HG03175 (cell line): Measurements from ENCODE around the gene TMCO2.

Source experiments
- ATAC-seq: cut with Tn5 transposase; IDR thresholded peaks from one replicate; pipeline ENCODE4 v1.9.1; 2021; ENCODE audit warnings: mild to moderate bottlenecking, moderate library complexity; ENCODE audit not compliant: unreplicated experiment

The TMCO2 gene

DNA sequence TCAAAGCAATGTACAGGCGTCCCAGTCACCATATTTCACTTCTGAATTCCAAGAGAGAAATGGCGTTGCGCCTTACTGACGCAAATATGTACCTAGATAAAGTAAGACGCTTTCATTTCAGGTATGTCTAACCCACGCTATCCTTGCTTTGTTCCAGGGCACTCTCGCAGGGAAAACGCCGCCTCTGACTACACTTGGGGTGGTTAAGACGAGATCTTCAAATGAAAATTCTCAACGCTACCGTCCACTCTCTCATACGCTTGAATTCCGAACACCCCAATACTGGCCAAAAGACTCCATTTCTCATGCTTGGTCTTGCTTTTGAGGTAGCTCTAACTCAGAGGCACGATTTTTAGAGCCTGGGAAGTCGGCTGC lies 9.6 kb downstream of the TMCO2 start:
- no peak for ATAC-seq

DNA sequence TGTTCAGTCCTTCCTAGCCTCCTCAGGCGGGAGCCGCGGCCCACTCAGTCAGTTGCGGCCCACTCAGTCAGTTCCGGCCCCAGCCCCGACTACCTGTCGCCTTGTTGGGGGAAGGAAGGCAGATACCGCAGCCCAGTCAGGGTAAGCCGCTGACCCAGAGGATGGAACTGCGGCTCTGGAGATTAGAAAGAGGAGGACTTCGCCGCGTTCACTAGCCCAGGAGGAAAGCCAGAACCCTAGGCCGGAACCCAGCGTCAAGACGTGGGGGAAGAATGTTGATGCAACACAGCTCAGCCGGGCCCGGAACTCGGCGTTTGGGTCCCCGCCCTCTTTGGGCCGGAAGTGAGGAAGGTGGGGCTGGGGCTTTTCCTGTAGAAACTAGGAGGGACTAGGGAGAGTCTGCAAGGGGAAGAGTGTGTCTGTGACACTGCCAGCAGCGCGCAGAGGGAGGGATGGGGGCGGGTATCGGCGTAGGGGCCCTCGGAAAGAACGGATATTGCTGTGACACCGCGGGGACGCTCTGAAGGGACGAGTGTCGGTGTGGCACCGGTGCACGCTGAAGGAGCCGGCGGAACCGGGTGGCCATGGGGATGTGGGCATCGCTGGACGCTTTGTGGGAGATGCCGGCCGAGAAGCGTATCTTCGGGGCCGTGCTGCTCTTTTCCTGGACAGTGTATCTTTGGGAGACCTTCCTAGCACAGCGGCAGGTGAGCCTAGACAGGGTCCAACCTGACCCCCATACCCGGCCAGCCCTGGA lies 10.1 kb downstream of the TMCO2 start, which contains the start of gene ZMPSTE24:
ZMPSTE24 (plus strand) TSS at position 549 of the 757 bp plus-strand sequence; CDS start at position 585, 36 bp downstream.
- ATAC-seq: peak; percentile 91

DNA sequence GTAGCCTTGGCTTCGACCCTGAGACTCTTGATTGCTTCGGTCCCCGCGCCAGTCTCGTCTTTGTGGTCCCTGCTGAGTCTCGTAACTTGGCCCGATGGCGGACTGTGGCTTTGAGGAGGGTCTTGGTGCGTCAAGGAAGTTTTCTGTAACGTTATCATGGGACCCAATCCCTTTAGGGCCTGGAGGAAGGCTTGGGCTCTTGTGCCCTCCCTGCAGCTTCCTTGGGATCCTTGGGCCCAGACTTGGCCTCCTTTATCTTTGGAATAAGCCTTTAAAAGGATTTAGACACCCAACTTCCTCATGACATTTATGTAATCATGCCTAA lies 10.7 kb downstream of the TMCO2 start:
- ATAC-seq: no peak

DNA sequence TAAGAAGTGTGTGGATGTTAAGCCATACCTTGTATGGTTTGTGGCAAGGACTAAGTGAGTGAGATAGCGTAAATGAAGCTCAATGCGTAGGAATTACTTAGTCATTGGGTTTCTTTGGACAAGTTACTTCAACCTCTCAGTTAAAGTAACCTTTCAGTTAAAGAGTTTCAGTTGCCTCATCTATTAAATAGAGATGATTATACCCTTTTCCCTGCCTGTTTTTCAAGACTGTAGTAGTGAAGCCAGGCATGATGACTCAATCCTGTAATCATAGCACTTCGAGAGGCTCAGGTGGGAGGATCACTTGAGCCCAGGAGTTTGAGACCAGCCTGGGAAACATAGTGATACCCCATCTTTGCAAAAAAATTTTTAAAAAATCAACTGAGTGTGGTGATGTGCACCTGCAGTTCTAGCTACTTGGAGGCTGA lies 16.6 kb downstream of the TMCO2 start:
- ATAC-seq: no peak

DNA sequence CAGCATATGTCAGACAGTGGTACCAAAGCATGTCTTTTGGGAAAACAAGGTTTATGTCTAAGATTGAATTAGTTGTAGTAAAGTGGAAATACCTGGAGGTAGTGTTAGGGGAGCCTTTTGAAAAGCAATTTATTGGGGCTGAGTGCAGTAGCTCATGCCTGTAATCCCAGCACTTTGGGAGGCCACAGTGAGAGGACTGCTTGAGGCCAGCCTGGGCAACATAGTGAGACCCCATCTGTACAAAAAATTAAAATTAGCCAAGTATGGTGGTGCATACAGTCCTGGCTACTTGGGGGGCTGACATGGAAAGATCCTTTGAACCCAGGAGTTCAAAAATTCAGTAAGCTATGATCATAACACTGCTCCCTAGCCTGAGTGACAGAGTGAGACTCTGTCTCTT lies 17.6 kb downstream of the TMCO2 start:
- ATAC-seq: no peak

DNA sequence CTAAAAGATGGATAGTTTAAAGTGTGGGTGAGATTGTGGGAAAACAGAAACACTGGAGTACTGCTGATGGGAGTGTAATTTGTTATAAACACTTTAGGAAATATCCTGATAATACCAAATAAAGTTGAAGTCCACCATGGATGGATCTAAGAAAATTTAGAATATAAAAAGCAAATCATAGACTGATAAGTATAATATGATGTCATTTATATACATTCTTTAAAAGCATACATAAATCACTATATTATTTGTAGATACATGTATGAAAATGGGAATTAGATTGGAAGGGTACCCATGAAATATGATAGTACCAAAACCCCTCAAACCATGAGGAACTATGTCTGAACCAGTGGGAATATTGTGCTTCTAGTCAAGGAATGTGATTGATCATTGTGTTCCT lies 18.2 kb downstream of the TMCO2 start:
- no peak for ATAC-seq

DNA sequence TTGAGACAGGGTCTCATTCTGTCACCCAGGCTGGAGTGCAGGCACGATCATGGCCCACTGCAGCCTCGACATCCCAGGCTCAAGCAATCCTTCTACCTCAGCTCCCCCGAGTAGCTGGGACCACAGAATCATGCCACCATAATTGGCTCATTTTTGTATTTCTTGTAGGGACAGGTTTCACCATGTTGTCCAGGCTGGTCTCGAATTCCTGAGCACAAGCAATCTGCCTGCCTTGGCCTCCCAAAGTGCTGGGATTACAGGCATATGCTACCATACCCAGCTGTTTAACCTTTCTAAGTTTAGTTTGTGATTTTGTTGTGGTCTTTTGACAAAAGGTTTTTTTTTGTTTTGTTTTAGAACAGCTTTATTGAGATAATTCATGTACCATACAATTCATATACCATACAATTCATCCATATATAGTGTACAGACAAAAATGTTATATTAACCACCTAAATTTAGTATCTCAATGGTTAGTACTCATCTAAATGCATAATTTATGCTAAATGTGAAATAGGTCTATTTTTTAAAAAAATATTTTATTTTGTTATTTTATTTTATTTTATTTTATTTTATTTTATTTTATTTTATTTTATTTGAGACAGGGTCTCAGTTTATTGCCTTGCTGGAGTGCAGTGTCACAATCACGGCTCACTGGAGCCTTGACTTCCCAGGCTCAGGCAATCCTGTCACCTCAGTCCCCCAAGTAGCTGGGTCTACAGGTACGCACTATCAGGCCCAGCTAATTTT lies 19.2 kb downstream of the TMCO2 start:
- ATAC-seq: no peak

DNA sequence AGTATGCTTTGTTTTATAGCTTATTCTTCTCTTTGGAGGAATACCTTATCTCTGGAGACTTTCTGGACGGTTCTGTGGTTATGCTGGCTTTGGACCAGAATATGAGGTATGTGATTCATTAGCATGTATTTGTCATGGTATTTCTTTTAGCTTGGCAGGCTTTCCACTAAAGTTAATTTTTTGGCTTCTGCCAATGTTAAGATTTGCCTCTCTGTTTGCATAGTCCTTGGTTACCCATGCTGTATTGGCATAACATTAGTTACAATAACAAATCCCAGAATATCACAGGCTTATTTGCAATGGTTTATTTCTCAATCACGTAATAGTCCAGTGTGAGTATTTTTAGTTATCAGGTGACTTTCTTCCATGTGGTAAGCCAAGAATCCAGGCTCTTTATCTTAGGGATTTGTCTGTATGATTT lies 20.0 kb downstream of the TMCO2 start:
- ATAC-seq: no peak

DNA sequence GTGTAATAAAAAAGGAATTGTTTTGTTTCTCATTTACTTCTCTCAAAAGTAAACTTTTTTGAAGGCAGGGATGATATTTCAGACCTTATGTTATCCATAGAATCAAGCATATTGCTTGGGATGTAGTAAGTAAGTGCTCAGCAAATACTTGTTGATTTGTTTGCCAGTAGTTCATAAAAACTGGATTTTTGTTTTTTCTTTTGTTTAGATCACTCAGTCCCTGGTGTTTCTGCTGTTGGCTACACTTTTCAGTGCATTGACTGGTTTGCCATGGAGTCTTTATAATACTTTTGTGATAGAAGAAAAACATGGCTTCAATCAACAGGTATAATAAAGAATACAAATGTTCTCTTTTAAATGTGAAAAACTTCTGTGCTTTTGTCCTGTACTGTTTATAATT lies 20.5 kb downstream of the TMCO2 start:
- ATAC-seq: no peak

DNA sequence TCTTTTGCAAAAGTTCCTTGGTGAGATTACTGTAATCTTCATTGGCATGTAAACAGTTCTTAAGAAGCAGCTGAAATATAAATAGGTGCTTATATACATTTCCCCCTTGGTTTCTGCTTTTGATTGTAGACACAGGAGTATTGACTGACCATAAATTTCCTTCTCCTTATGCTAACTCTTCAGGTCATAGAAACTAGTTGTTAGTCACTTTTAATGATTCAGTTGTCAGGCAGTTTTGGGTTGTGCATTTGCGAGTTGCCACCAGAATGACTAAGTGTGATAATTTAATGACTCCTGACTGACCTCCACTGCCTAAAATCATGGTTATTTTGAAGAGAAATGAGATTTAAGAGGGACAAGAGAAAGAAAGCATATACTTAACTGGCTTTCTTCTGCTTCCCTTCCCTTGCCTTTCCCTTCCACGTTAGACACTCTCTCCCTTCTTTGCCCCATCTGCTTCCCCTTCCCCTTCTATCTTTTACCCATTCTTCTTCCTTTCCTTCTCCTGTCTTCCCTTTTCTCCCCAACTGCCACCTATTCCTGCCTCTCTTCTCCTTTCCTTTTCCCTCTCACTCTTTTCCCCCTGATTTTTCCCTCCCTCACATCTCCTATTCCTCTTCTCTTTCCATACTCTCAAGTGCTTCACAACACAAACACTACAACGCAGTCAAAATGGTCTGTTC lies 22.6 kb downstream of the TMCO2 start:
- ATAC-seq: no peak

DNA sequence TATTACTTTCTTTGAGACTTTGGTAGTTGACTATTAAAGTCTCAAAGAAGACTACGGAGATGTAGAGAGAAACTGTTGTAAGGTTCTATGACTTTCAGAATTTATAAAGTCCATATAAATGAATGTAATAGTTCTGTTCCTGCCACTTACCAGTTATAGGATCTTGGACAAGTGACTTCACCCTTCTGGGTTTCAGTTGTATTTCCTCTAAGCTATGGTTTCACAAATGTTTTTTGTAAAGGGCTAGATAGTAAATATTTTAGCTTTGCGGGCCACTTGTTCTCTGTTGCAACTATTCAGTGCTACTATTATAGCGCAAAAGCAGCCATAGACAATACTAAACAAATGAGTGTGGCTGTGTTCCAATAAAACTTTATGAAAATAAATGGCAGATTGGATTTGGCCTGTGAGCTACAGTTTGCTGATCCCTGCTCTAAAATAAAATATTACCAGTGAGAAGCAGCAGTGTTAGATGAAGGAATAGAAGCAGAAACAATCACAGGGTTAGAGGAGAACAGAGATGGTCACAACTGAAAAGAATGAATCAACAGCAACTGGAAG lies 25.0 kb downstream of the TMCO2 start:
- no peak for ATAC-seq

DNA sequence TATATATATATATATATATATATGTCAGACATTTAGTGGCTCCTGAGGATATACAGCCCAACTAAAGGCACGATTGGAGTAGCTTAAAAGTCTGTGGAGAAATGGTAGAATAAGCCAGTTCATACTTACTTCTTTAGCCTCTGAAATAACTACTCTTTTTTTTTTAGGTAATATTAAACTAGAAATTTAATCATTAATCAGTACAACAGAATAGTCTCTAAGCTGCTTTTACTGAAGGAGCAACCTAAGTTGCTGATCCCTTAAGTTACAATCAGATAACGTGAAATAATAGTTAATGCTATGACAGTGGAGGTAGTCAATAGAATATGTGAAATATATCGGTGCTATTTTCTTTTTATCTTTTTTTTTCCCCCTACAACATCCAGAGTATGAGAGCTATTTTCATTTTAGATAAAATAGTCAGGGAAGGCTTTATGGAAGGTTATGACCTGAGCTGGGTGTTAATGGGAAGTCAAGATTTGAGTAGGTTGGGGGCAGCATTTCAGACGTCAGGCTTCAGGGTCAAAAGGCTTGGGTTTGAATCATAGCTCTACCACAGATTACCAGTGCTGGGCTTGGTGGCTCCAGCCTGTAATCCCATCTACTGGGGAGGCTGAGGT lies 25.9 kb downstream of the TMCO2 start:
- no peak for ATAC-seq

DNA sequence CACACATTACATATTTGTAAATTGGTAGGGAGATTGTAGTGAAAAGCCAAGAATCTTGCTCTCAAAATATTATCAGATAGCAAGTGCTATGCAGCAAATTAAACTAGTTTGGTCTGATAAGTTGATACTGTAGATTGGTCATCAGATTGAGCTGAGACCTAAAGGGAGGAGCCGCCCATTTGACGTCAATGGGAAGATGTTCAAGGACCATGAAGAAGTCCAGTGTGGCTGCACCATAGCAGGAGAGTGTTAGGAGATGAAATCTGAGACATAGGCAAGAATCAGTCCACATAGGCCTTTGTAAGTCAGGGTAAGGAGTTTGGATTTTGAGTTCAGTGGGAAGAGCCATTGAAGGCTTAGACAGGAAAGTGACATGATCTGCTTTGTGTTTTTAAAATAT lies 26.6 kb downstream of the TMCO2 start:
- no peak for ATAC-seq

DNA sequence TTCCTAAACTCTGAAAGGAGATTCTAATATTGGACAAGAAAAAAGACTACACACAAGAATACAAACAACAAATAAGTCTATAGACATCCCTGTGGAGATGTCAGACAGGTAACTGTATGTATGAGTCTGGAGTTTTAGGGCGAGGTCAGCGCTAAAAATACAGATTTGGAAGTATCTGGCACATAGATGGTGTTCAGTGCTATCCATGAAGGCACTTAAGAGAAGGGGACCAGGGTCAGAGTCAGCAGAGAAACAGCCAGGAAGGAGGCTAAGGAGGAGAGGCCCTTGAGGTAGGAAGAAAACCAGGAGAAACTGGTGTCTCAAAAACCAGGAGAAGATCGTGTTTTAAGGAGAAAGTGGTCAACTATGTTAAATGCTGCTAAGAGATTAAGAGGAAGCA lies 28.4 kb downstream of the TMCO2 start:
- ATAC-seq: no peak

DNA sequence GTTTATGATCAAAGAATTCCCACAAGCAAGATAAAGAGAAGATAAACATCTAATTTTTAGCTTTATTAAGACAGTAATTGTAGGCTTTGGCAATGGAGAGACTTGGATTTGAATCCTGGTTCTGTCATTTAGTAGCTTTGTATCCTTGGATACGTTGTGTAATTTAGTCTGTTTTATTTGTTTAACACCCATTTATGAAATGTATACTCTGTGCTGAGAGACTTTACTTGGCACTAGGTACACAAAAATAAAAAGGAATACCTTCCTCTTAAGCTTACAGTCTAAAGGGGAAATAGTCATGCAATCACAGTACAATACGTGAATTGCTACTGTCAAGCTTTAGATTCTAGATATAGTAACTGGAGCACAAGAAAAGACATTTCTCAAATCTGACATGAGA lies 34.1 kb downstream of the TMCO2 start:
- no peak for ATAC-seq

DNA sequence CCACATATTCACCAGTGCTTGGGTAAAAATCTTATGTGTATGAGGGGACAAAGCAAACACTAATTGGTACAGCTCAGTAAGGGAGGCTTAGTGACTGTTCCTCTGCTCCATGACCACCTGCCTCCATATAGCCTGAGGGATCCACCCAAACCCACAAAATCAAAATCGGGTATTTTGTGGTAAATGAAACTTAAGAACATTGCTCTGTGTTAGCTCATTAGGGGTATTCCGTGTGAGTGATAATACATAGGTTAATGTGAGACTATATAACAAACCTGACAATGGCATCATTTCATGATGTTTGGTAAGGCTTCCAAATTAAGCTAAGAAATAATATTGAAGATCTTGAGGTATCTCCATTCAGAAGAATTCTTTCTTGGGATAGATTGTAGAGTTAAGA lies 43.6 kb downstream of the TMCO2 start:
- ATAC-seq: no peak

DNA sequence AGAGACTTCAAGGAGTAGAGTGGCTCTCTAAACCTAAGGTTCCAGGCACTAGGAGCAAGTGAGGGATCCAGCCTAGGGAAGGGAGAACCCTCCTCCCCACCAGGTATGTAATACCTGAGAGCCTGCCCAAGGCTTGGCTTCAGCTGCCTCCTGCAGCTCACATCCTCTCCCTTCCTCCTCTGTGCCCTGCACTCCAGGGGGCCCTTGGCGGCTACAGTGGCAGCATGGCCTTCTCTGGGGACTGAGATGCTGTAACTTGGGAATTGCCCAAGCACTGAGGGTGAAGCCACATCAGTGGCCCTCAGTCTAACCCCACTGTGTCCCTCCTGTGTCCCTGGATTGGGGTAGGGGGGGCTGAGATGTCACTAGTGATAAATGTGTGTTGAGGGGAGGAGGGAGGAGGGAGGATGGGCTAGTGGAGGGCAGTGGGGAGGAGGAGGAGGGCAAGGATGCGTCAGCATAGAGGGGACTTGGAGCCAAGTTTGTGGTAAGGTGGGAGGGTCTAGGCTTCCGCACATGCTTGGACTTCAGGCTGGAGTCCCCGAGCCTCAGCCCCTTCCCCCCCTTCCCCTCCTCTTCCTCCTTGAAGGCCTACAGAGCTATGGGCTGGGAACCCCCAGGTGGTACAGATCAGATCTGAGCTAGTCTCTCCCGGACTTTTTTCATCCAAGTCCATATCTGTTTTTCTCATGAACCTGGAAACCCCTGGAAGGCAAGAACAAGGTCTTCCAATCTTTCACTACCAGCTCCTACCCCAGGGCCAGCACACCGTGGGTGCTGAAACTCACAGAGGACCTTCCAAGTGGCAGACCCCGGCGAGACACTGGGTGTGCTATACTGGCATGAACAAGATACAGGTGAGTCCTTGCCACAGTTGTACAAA lies 51.9 kb downstream of the TMCO2 start:
- no peak for ATAC-seq

DNA sequence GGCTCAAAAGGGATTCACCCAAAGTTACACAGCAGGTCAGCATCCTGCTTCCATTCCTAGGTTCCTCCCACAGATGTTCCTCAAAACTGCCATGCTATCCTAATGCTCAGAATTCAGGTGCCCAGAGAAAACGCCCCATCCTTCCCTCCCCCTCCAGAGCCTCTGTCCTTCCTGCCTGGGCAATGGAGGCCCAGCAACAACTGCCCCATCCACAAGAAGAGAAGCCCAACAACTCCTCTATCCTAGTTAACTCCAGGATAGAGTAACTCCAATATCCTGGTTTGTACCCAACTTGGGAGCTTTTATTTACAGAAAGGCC lies 52.5 kb downstream of the TMCO2 start:
- no peak for ATAC-seq

DNA sequence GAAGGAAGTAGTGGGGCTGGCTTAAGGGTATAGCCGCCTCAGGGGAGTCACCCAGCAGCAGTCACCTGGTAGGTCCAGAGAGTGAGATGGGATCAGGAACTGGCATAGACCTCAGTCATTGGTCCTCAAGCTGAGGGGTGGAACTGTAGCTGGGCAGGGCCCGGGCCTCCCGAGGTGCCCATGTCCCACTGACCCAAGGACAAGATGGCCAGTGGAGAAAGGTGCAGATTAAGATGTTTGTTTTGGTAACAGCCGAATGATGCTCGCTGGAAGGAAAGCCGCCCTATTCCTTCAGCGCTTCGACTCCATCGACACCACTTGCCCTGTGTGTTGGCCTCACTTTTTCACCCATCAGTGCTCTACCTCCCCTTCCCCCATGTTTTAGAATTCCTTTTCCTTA lies 52.9 kb downstream of the TMCO2 start:
- no peak for ATAC-seq

DNA sequence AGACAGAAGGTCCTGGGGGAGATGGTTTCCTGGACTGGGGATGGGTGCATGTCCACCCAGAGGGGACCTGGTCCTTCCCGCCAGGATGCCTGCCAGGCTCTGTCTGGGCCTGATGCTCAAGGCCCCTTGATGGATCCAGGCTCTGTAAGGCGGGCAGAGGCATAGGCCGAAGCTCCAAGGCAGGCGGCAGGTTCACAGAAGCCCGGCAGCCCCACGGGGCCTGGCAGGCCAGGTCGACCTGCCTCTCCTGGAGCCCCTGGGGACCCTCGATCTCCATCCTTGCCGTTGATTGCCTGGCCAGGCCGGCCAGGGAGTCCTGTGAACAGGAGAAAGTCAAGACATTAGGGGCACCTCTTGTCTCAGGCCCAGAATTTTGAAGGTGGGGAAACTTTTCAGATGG lies 53.3 kb downstream of the TMCO2 start:
- no peak for ATAC-seq
